Prostate gland (tissue), 2 donors: ENCODE data around the gene FAM78A.

ENCODE experiments used
- POLR2A ChIP-seq: fragments of 450-650 bp; IDR thresholded peaks from one replicate; pipeline ENCODE4 v1.6.1; 2016; ENCODE audit warnings: antibody characterized with exemption, mild to moderate bottlenecking
- POLR2AphosphoS5 ChIP-seq: sonication (generic); formaldehyde crosslinking; IDR thresholded peaks from one replicate; pipeline ENCODE4 v1.6.1; 2017; ENCODE audit warnings: antibody characterized with exemption
- TF ChIP-seq, protein P1 (sequence below), 4 experiments: fragments of 200-600 bp in 2 of 4; fragments of 450-650 bp in 2 of 4; sonication (generic) in 2 of 4; IDR thresholded peaks; 1 replicate in 3 of 4; 2 replicates in 1 of 4; pipeline ENCODE4 v1.5.1; 2016 to 2019; ENCODE audit warnings: antibody characterized with exemption in 4 of 4, mild to moderate bottlenecking in 2 of 4, moderate library complexity in 2 of 4

DNA sequence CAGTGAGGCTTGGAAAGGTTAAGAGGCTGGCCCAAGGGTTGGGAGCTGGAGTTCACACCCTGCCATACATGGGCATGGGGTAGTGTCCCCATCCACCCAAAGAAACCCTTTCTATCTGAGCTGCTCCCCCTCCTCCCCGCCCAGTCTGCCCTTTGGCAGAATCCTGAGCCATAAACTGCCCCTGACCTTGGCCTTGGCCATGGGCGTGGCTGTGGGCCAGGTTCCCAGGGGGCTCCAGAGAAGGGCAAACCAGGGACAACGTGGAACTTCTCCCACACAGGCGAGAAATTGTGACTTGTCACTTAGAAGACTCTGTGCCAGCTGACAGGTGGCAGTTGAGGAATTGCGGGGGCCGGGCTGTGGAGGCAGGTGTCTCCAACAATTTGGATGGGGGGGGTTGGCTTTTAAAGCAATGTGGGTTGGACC, 4.8 kb downstream of the FAM78A start:
- TF ChIP-seq, protein P1, sequence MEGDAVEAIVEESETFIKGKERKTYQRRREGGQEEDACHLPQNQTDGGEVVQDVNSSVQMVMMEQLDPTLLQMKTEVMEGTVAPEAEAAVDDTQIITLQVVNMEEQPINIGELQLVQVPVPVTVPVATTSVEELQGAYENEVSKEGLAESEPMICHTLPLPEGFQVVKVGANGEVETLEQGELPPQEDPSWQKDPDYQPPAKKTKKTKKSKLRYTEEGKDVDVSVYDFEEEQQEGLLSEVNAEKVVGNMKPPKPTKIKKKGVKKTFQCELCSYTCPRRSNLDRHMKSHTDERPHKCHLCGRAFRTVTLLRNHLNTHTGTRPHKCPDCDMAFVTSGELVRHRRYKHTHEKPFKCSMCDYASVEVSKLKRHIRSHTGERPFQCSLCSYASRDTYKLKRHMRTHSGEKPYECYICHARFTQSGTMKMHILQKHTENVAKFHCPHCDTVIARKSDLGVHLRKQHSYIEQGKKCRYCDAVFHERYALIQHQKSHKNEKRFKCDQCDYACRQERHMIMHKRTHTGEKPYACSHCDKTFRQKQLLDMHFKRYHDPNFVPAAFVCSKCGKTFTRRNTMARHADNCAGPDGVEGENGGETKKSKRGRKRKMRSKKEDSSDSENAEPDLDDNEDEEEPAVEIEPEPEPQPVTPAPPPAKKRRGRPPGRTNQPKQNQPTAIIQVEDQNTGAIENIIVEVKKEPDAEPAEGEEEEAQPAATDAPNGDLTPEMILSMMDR (IDR thresholded peaks at IDR 0.05), result no peak
- TF ChIP-seq POLR2AphosphoS5 (no peak), POLR2A (no peak)
